Measurements from ENCODE around the gene SAPCD2.

GRCh38 chr9:137051145-137051724 is 19.1 kb downstream of the SAPCD2 start:
- no peak for TF ChIP-seq CTCF (IDR thresholded peaks at IDR 0.05; ENCODE audit: low read length)
- no peak for TF ChIP-seq EZH2phosphoT487 (IDR thresholded peaks at IDR 0.05; ENCODE audit: low read length)

All from MM.1S (cell line).